Left lung (tissue), 10 donors: ENCODE data around the gene HMCN1. TPM values are rescaled to one million over a fixed set of nuclear protein-coding genes. Genes with fewer than 3 reads are reported as not detected.

Source experiments
- ATAC-seq: fragments of 200-7000 bp; cut with Tn5 transposase; one replicate; pipeline ENCODE4 v1.9.1; 2020; ENCODE audit warnings: moderate library complexity
- DNase-seq, 4 donors: peaks; one replicate each; pipeline ENCODE4 v3.0.0-alpha.2; 2013 to 2020
- H3K27ac ChIP-seq, 2 donors: fragments of 200-600 bp; sonication (generic) in 1 of 2; one replicate each; pipeline versions ENCODE4 v1.5.0 to v1.8.0; 2020 to 2021
- H3K27me3 ChIP-seq, 2 donors: fragments of 200-600 bp; sonication (generic) in 1 of 2; one replicate each; pipeline versions ENCODE4 v1.5.0 to v1.8.0; 2020 to 2021
- H3K36me3 ChIP-seq, 2 donors: fragments of 200-600 bp; sonication (generic) in 1 of 2; one replicate each; pipeline versions ENCODE4 v1.5.0 to v1.8.0; 2020 to 2021
- H3K4me1 ChIP-seq, 2 donors: fragments of 200-600 bp; one replicate each; pipeline ENCODE4 v1.8.0; 2021
- H3K4me3 ChIP-seq, 2 donors: fragments of 200-600 bp; sonication (generic) in 1 of 2; one replicate each; pipeline versions ENCODE4 v1.5.0 to v1.8.0; 2020 to 2021; ENCODE audit warnings: mild to moderate bottlenecking in 1 of 2
- H3K9me3 ChIP-seq, 2 donors: fragments of 200-600 bp; sonication (generic) in 1 of 2; one replicate each; pipeline versions ENCODE4 v1.5.0 to v1.8.0; 2020 to 2021
- CTCF ChIP-seq, 2 donors: fragments of 200-600 bp; sonication (generic) in 1 of 2; IDR thresholded peaks; one replicate each; pipeline versions ENCODE4 v1.5.0 to v1.8.0; 2021; ENCODE audit warnings: antibody characterized with exemption in 2 of 2
- intact Hi-C, 2 donors: fragments of 100-400 bp; cut with DNase I; formaldehyde crosslinking; loops; one replicate each; pipeline versions ENCODE4 v1.11.2 to v1.14.2; 2022
- polyA plus RNA-seq, 6 donors: library from polyadenylated mRNA; unstranded; fragments of 120-200 nt; gene quantifications; one replicate each; pipeline ENCODE4 v1.2.1, GENCODE V29; 2013; ENCODE audit not compliant: insufficient read length in 6 of 6
- total RNA-seq, 2 donors: library from RNA; stranded (reverse); fragmentation: NEBNext Ultra II Directional; extraction: Animal tissue kit (Norgen Biotek cat#: 25700); gene quantifications; one replicate each; pipeline ENCODE4 v1.2.1, GENCODE V29; 2021
- donor health status: DM: no; HTN: yes; CAD: no.
- donor health status: DM: no; HTN: no; CAD: no.

The HMCN1 gene
- total and polyA plus RNA-seq, 8 donors, result 24.0 to 91.0 (median 48.7) TPM

GRCh38 chr1:186042230-186042629, 308.0 kb downstream of the HMCN1 start:
- Histone ChIP-seq H3K4me1 (no peaks in the 10 kb centered on the region), H3K9me3 (no peaks in the 10 kb centered on the region), H3K27me3 (no peaks in the 10 kb centered on the region), H3K4me3 (no peak overlapping the region), H3K36me3 (no peaks in the 10 kb centered on the region), H3K27ac (no peak overlapping the region)
- DNase-seq, result no peak
- no peak for TF ChIP-seq CTCF (IDR thresholded peaks at IDR 0.05)
- intact Hi-C loops, result no loop called here
- ATAC-seq, result no peak

- Histone ChIP-seq H3K9me3 (no peaks in the 10 kb centered on the region), H3K36me3 (no peaks in the 10 kb centered on the region), H3K4me1 (no peaks in the 10 kb centered on the region), H3K4me3 (no peak overlapping the region), H3K27me3 (no peaks in the 10 kb centered on the region), H3K27ac (no peak overlapping the region)
- intact Hi-C loops, result no loop called here
- no peak for DNase-seq
- no peak for ATAC-seq
- no peak for TF ChIP-seq CTCF (IDR thresholded peaks at IDR 0.05)
These were observed 309.1 kb downstream of the HMCN1 start for GRCh38 chr1:186043296-186043695.

- Histone ChIP-seq H3K36me3 (no peaks in the 10 kb centered on the region), H3K27ac (no peak overlapping the region), H3K4me1 (no peaks in the 10 kb centered on the region), H3K27me3 (no peaks in the 10 kb centered on the region), H3K9me3 (no peaks in the 10 kb centered on the region), H3K4me3 (no peak overlapping the region)
- intact Hi-C loops, result no loop called here
- ATAC-seq, result no peak
- no peak for DNase-seq
- no peak for TF ChIP-seq CTCF (IDR thresholded peaks at IDR 0.05)
These were observed 310.0 kb downstream of the HMCN1 start for GRCh38 chr1:186044079-186044685.

GRCh38 chr1:186046437-186047211, 312.4 kb downstream of the HMCN1 start:
- Histone ChIP-seq H3K9me3 (no peaks in the 10 kb centered on the region), H3K27me3 (no peaks in the 10 kb centered on the region), H3K36me3 (no peaks in the 10 kb centered on the region), H3K27ac (no peak overlapping the region), H3K4me3 (no peak overlapping the region), H3K4me1 (no peaks in the 10 kb centered on the region)
- intact Hi-C loops, result no loop called here
- ATAC-seq (no peak), DNase-seq (no peak)
- TF ChIP-seq CTCF (IDR thresholded peaks at IDR 0.05), result no peak

- H3K36me3 ChIP-seq, result no peaks in the 10 kb centered on the region
- no peak for TF ChIP-seq CTCF (IDR thresholded peaks at IDR 0.05)
- no peak overlapping the region for H3K27ac ChIP-seq
- intact Hi-C loops, result no loop called here
- no peaks in the 10 kb centered on the region for H3K9me3 ChIP-seq
- H3K27me3 ChIP-seq, result no peaks in the 10 kb centered on the region
- ATAC-seq, result no peak
- no peak overlapping the region for H3K4me3 ChIP-seq
- no peaks in the 10 kb centered on the region for H3K4me1 ChIP-seq
- no peak for DNase-seq
These were observed 316.2 kb downstream of the HMCN1 start for GRCh38 chr1:186050360-186050759.
